Keratinocyte (primary cell): ENCODE results near the gene NEGR1. TPM values are rescaled to one million over a fixed set of nuclear protein-coding genes. Genes with fewer than 3 reads are reported as not detected.

Experiments
- DNase-seq: peaks from one replicate; pipeline ENCODE4 v3.0.0-alpha.2; 2011; ENCODE audit warnings: low read depth, missing footprints, low spot score
- FAIRE-seq: peaks from 2 replicates; lab custom pipeline; 2011; peaks lifted over from hg19 to GRCh38; lab: Jason Lieb, UNC
- H2AFZ ChIP-seq: 2 replicates; pipeline ENCODE4 v1.6.0; 2012; ENCODE audit warnings: low read length, control low read depth, inconsistent platforms; ENCODE audit not compliant: control insufficient read depth
- H3K27ac ChIP-seq: 2 replicates; pipeline ENCODE4 v1.5.1; 2011; ENCODE audit warnings: low read length; ENCODE audit not compliant: control insufficient read depth, insufficient read depth
- H3K27me3 ChIP-seq: 3 replicates; pipeline ENCODE4 v1.6.0; 2011; ENCODE audit warnings: low read length; ENCODE audit not compliant: control insufficient read depth, insufficient read depth; ENCODE audit errors: extremely low read depth
- H3K36me3 ChIP-seq, 2 experiments: 2 replicates in 1 of 2; 3 replicates in 1 of 2; pipeline ENCODE4 v1.5.1; 2011; ENCODE audit warnings: low read length in 2 of 2, mild to moderate bottlenecking in 1 of 2; ENCODE audit not compliant: control insufficient read depth in 2 of 2, insufficient read depth in 2 of 2; ENCODE audit errors: extremely low read depth in 1 of 2
- H3K4me1 ChIP-seq: 3 replicates; pipeline ENCODE4 v1.5.1; 2011; ENCODE audit warnings: low read length; ENCODE audit not compliant: control insufficient read depth, insufficient read depth; ENCODE audit errors: extremely low read depth
- H3K4me2 ChIP-seq: 3 replicates; pipeline ENCODE4 v1.6.0; 2011; ENCODE audit warnings: low read depth, low read length; ENCODE audit not compliant: control insufficient read depth, insufficient read depth; ENCODE audit errors: extremely low read depth
- H3K4me3 ChIP-seq, 3 experiments: fragments of 200-600 bp in 1 of 3; sonication (generic) in 1 of 3; 2 replicates in 2 of 3; 3 replicates in 1 of 3; pipeline ENCODE4 v1.5.1; 2011 to 2016; ENCODE audit warnings: low read length in 3 of 3, mild to moderate bottlenecking in 3 of 3, control low read depth in 2 of 3, inconsistent platforms in 1 of 3, low read depth in 1 of 3, mixed read lengths in 1 of 3, mixed run types in 1 of 3, moderate library complexity in 1 of 3; ENCODE audit not compliant: control insufficient read depth in 2 of 3, insufficient read depth in 2 of 3; ENCODE audit errors: extremely low read depth in 1 of 3
- H3K79me2 ChIP-seq: 2 replicates; pipeline ENCODE4 v1.6.0; 2012; ENCODE audit warnings: low read length; ENCODE audit not compliant: control insufficient read depth, insufficient read depth
- H3K9ac ChIP-seq: 3 replicates; pipeline ENCODE4 v1.6.0; 2011; ENCODE audit warnings: low read length; ENCODE audit not compliant: control insufficient read depth, insufficient read depth; ENCODE audit errors: extremely low read depth
- H3K9me1 ChIP-seq: 3 replicates; pipeline ENCODE4 v1.6.0; 2011; ENCODE audit warnings: low read length; ENCODE audit not compliant: control insufficient read depth, insufficient read depth; ENCODE audit errors: extremely low read depth
- H3K9me3 ChIP-seq: 2 replicates; pipeline ENCODE4 v1.5.1; 2012; ENCODE audit warnings: low read depth, low read length; ENCODE audit not compliant: control insufficient read depth
- H4K20me1 ChIP-seq: 3 replicates; pipeline ENCODE4 v1.6.0; 2011; ENCODE audit warnings: low read length; ENCODE audit not compliant: control insufficient read depth, insufficient read depth; ENCODE audit errors: extremely low read depth
- CTCF ChIP-seq, 3 experiments: IDR thresholded peaks in 1 of 3; conservative IDR thresholded peaks in 1 of 3; optimal IDR thresholded peaks in 1 of 3; 2 replicates in 2 of 3; 3 replicates in 1 of 3; pipeline versions ENCODE3 to v1.5.1; 2011; ENCODE audit warnings: low read length in 3 of 3, mild to moderate bottlenecking in 3 of 3, moderate library complexity in 2 of 3, control low read depth in 1 of 3, inconsistent platforms in 1 of 3; ENCODE audit not compliant: insufficient read depth in 2 of 3; ENCODE audit errors: extremely low read depth in 1 of 3
- EZH2 ChIP-seq: IDR thresholded peaks from one replicate; pipeline ENCODE4 v1.6.1; 2012; ENCODE audit warnings: inconsistent platforms, mild to moderate bottlenecking, low read length, moderate library complexity
- dilution Hi-C: fragments of 300-500 bp; cut with MboI; formaldehyde crosslinking; loops from one replicate; pipeline ENCODE4 v1.7.0; 2020; ENCODE audit warnings: low sequenced_read_pairs; ENCODE audit not compliant: extremely low pct_ligation_motif_present
- polyA plus RNA-seq, 5 experiments: library from polyadenylated mRNA; depleted of rRNA in 3 of 5; stranded (reverse) in 3 of 5; stranded (forward) in 1 of 5; unstranded in 1 of 5; fragments of >200 nt; gene quantifications; 1 replicate in 1 of 5; 2 replicates in 3 of 5; 3 replicates in 1 of 5; pipeline versions ENCODE4 v1.2.1 to v1.2.3, GENCODE V29; 2011 to 2012; ENCODE audit warnings: missing spikeins in 2 of 5, low read depth in 1 of 5, low replicate concordance in 1 of 5

The NEGR1 gene
- polyA plus RNA-seq, 1 donor (not counting 4 experiments of a cell fraction or from before 2014, with no cell fraction given): 1.6 TPM

- Histone ChIP-seq H2AFZ (no peak overlapping the region), H3K9me3 (no peaks in the 10 kb centered on the region), H4K20me1 (no peaks in the 10 kb centered on the region), H3K27ac (no peak overlapping the region), H3K4me1 (no peaks in the 10 kb centered on the region), H3K9ac (no peak overlapping the region), H3K9me1 (no peaks in the 10 kb centered on the region), H3K27me3 (no peaks in the 10 kb centered on the region), H3K4me2 (no peak overlapping the region), H3K36me3 (no peaks in the 10 kb centered on the region), H3K4me3 (no peak overlapping the region), H3K79me2 (no peaks in the 10 kb centered on the region)
- dilution Hi-C loops: no loop called here
- TF ChIP-seq CTCF (optimal IDR thresholded peaks at IDR 0.05 in 1 of 3, IDR thresholded peaks at IDR 0.05 in 1 of 3, conservative IDR thresholded peaks at IDR 0.05 in 1 of 3; ENCODE audit: extremely low read depth in 1 of 3, insufficient read depth in 2 of 3, low read length in 3 of 3) (no peak), EZH2 (no peak)
- no peak for FAIRE-seq
- no peak for DNase-seq
Measured at GRCh38 chr1:72109916-72110315, 172.4 kb downstream of the NEGR1 start.

- Histone ChIP-seq H3K36me3 (no peaks in the 10 kb centered on the region), H3K27ac (no peak overlapping the region), H3K79me2 (no peaks in the 10 kb centered on the region), H3K9me3 (no peaks in the 10 kb centered on the region), H3K4me3 (no peak overlapping the region), H4K20me1 (no peaks in the 10 kb centered on the region), H3K9ac (no peak overlapping the region), H3K4me2 (no peak overlapping the region), H2AFZ (no peak overlapping the region), H3K4me1 (no peaks in the 10 kb centered on the region), H3K27me3 (no peaks in the 10 kb centered on the region), H3K9me1 (no peaks in the 10 kb centered on the region)
- TF ChIP-seq CTCF (optimal IDR thresholded peaks at IDR 0.05 in 1 of 3, IDR thresholded peaks at IDR 0.05 in 1 of 3, conservative IDR thresholded peaks at IDR 0.05 in 1 of 3; ENCODE audit: extremely low read depth in 1 of 3, insufficient read depth in 2 of 3, low read length in 3 of 3): no peak
- TF ChIP-seq EZH2: no peak
- no peak for FAIRE-seq
- DNase-seq: no peak
- dilution Hi-C loops: no loop called here
Measured at GRCh38 chr1:72105201-72105600, 177.1 kb downstream of the NEGR1 start.
